Measurements from ENCODE around the gene FOXQ1. TPM values are rescaled to one million over a fixed set of nuclear protein-coding genes. Genes with fewer than 3 reads are reported as not detected.

Gene FOXQ1
- total RNA-seq, 1 donor from 2014 or later, result 7.5 TPM

GRCh38 chr6:1266686-1267056, 45.2 kb upstream of the FOXQ1 start:
- no peaks in the 10 kb centered on the region for H3K36me3 ChIP-seq
- DNase-seq, result no peak
- TF ChIP-seq, protein P1, sequence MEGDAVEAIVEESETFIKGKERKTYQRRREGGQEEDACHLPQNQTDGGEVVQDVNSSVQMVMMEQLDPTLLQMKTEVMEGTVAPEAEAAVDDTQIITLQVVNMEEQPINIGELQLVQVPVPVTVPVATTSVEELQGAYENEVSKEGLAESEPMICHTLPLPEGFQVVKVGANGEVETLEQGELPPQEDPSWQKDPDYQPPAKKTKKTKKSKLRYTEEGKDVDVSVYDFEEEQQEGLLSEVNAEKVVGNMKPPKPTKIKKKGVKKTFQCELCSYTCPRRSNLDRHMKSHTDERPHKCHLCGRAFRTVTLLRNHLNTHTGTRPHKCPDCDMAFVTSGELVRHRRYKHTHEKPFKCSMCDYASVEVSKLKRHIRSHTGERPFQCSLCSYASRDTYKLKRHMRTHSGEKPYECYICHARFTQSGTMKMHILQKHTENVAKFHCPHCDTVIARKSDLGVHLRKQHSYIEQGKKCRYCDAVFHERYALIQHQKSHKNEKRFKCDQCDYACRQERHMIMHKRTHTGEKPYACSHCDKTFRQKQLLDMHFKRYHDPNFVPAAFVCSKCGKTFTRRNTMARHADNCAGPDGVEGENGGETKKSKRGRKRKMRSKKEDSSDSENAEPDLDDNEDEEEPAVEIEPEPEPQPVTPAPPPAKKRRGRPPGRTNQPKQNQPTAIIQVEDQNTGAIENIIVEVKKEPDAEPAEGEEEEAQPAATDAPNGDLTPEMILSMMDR (IDR thresholded peaks at IDR 0.05), result no peak
- ATAC-seq, result no peak
- no peaks in the 10 kb centered on the region for H3K27me3 ChIP-seq (ENCODE audit: low read depth)
- H3K4me1 ChIP-seq, result no peaks in the 10 kb centered on the region
- H3K9me3 ChIP-seq, result no peaks in the 10 kb centered on the region
- H3K27ac ChIP-seq, result no peak overlapping the region
- H3K4me3 ChIP-seq, result no peak overlapping the region
- intact Hi-C loops (cut with DNase I), result no loop called here

- Histone ChIP-seq H3K4me1 (no peaks in the 10 kb centered on the region), H3K9me3 (no peaks in the 10 kb centered on the region), H3K27ac (no peak overlapping the region), H3K4me3 (no peak overlapping the region), H3K36me3 (no peaks in the 10 kb centered on the region), H3K27me3 (ENCODE audit: low read depth) (no peaks in the 10 kb centered on the region)
- ATAC-seq (no peak), DNase-seq (no peak)
- TF ChIP-seq, protein P1 (IDR thresholded peaks at IDR 0.05), result no peak
- intact Hi-C loops (cut with DNase I), result no loop called here
Observed at GRCh38 chr6:1267057-1267732, 44.7 kb upstream of the FOXQ1 start.

GRCh38 chr6:1267790-1268762, 43.8 kb upstream of the FOXQ1 start:
- no peak for DNase-seq

DNA sequence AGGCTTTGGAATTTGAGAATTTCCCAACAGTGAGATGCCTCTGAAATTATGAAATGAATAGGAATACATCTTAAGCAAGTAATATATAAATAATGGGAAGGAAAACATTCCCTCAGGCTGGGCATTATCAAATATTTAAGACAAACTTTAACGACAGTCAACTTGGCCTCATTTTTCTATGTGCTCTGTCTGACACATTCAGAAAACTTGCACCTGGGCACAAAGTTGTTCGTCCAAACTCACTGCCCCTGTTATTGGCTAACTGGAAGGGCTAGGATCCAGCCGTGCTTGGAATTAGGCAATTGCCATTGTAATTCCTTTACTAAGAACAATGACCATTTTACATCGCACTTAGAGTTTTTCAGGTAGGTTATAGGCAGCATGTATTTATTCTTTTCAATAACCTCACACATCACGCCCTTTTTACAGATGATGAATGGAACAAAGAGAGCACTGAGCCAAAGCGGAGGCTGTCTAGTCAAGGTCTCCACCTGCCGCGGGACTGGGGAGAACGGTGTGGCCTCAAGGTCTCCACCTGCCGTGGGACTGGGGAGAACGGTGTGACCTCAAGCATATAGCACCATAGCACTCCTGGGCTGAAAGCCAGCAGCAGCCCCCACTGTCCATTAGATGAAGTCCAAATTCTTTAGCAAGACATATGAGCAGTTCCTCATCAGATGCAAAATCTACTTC, 40.7 kb upstream of the FOXQ1 start:
- intact Hi-C loops (cut with DNase I), result no loop called here
- Histone ChIP-seq H3K27me3 (ENCODE audit: low read depth) (no peaks in the 10 kb centered on the region), H3K4me1 (no peaks in the 10 kb centered on the region), H3K4me3 (no peak overlapping the region), H3K9me3 (no peaks in the 10 kb centered on the region), H3K27ac (no peak overlapping the region), H3K36me3 (no peaks in the 10 kb centered on the region)
- TF ChIP-seq, protein P1 (IDR thresholded peaks at IDR 0.05), result no peak
- DNase-seq (no peak), ATAC-seq (no peak)

More at GRCh38 chr6:1267790-1268762, 43.8 kb upstream of the FOXQ1 start:
- no peaks in the 10 kb centered on the region for H3K36me3 ChIP-seq
- no peaks in the 10 kb centered on the region for H3K9me3 ChIP-seq
- ATAC-seq, result no peak
- H3K4me3 ChIP-seq, result no peak overlapping the region
- H3K4me1 ChIP-seq, result no peaks in the 10 kb centered on the region
- intact Hi-C loops (cut with DNase I), result no loop called here
- no peak overlapping the region for H3K27ac ChIP-seq
- no peaks in the 10 kb centered on the region for H3K27me3 ChIP-seq (ENCODE audit: low read depth)
- TF ChIP-seq, protein P1 (IDR thresholded peaks at IDR 0.05), result no peak

DNA sequence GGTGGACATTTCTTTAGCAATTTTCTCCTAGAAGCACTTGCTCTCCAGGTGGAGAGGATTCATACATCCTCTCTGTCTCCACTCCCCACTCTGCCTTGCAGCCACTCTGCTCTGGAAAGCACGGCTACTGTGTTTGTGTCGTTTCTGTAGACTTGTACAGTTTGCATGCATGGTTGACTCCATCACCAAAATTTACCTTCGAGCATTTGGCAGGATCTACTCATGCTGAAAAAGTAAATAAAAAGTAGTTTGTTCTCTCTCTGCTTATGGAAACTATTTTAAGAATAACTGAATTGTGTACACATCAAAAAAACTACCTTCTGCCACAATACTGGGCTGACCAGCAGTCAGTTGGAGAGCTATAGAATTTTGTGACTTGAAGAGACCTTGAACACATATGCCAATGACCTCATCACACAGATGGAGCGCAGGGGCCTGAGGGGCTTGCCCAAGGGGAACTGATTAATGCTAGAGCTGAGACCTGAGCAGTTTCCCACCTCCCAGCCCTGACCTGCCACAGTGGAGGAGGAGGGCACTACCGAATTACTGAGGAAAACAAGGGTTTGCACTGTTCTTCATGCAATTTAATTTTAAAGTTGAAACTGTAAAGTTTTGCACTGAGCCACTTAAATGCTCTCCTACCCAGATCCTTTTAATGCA, 33.7 kb upstream of the FOXQ1 start:
- intact Hi-C loops (cut with DNase I), result no loop called here
- Histone ChIP-seq H3K4me3 (no peak overlapping the region), H3K9me3 (no peaks in the 10 kb centered on the region), H3K27me3 (ENCODE audit: low read depth) (no peaks in the 10 kb centered on the region), H3K4me1 (no peaks in the 10 kb centered on the region), H3K36me3 (no peaks in the 10 kb centered on the region), H3K27ac (no peak overlapping the region)
- no peak for DNase-seq
- ATAC-seq, result no peak
- TF ChIP-seq, protein P1 (IDR thresholded peaks at IDR 0.05), result no peak

All from lower lobe of right lung (tissue), 2 donors.